Activated T-cell treated with anti-CD3 and anti-CD28 coated beads, Interleukin-2, amount 50 U/mL, for 72 hours (primary cell): ENCODE data around the gene NDUFAF5. TPM values are rescaled to one million over a fixed set of nuclear protein-coding genes. Genes with fewer than 3 reads are reported as not detected.
A peak's percentile ranks its signal among the peaks of the same experiment; 100 is the strongest.
"Not testable (repeated sequence)": the region's sequence is repeated elsewhere in the genome, so short reads cannot be mapped to it uniquely, and the experiment has no call there.

Experiments
- ATAC-seq, 2 donors: fragments of 150-1000 bp; cut with Tn5 transposase; replicated peaks in 1 of 2; 2 replicates each; pipeline ENCODE4 v1.10.0; 2021; ENCODE audit warnings: moderate library complexity in 2 of 2, mild to moderate bottlenecking in 1 of 2
- DNase-seq, 2 donors: peaks; one replicate each; pipeline ENCODE4 v3.0.0; 2021 to 2022; ENCODE audit warnings: mixed read lengths in 1 of 2
- H3K27ac Mint-ChIP-seq: one replicate; pipeline ENCODE4 v1.8.0; 2022; ENCODE audit warnings: mild to moderate bottlenecking, moderate library complexity, mixed read lengths
- H3K27me3 Mint-ChIP-seq: one replicate; pipeline ENCODE4 v1.8.0; 2022; ENCODE audit warnings: low read depth, mixed read lengths
- H3K36me3 Mint-ChIP-seq, 2 donors: one replicate each; pipeline ENCODE4 v1.8.0; 2022; ENCODE audit warnings: mixed read lengths in 2 of 2, mild to moderate bottlenecking in 1 of 2; ENCODE audit not compliant: insufficient read depth in 2 of 2
- H3K4me1 Mint-ChIP-seq: one replicate; pipeline ENCODE4 v1.8.0; 2022; ENCODE audit warnings: low read depth, mixed read lengths
- H3K4me3 Mint-ChIP-seq, 2 donors: one replicate each; pipeline ENCODE4 v1.8.0; 2022; ENCODE audit warnings: mild to moderate bottlenecking in 2 of 2, mixed read lengths in 2 of 2, moderate library complexity in 2 of 2
- H3K9me3 Mint-ChIP-seq, 2 donors: one replicate each; pipeline ENCODE4 v1.8.0; 2022; ENCODE audit warnings: mixed read lengths in 2 of 2
- total RNA-seq, 2 donors: library from RNA; stranded (reverse); gene quantifications; one replicate each; pipeline ENCODE4 v1.2.3, GENCODE V29; 2022

NDUFAF5 gene
- total RNA-seq, 2 donors from 2014 or later: 30.4 to 32.9 TPM

GRCh38 chr20:13756551-13756950 lies 28.3 kb upstream of the NDUFAF5 start:
- Mint-ChIP-seq H3K4me1 (no peaks in the 10 kb centered on the region), H3K9me3 (no peaks in the 10 kb centered on the region), H3K27ac (no peak overlapping the region), H3K4me3 (no peak overlapping the region), H3K27me3 (no peaks in the 10 kb centered on the region), H3K36me3 (peaks cover 2 to 10% of the 10 kb centered on the region in 2 donors)
- DNase-seq: no peak
- ATAC-seq: no peak

- DNase-seq: no peak
- no peaks in the 10 kb centered on the region for H3K27me3 Mint-ChIP-seq
- peaks cover 2 to 12% of the 10 kb centered on the region in 2 donors for H3K36me3 Mint-ChIP-seq
- ATAC-seq: no peak
- H3K27ac Mint-ChIP-seq: no peak overlapping the region
- H3K4me1 Mint-ChIP-seq: no peaks in the 10 kb centered on the region
- H3K9me3 Mint-ChIP-seq: no peaks in the 10 kb centered on the region
- H3K4me3 Mint-ChIP-seq: no peak overlapping the region
Observed at GRCh38 chr20:13758884-13759283, 25.9 kb upstream of the NDUFAF5 start.

- not testable (repeated sequence) for H3K27ac Mint-ChIP-seq, H3K4me3 Mint-ChIP-seq
- peaks cover 5 to 23% of the 10 kb centered on the region in 2 donors for H3K36me3 Mint-ChIP-seq
Observed at GRCh38 chr20:13760451-13760946, 24.3 kb upstream of the NDUFAF5 start.

GRCh38 chr20:13765299-13765698 lies 19.5 kb upstream of the NDUFAF5 start:
- Mint-ChIP-seq H3K27me3 (no peaks in the 10 kb centered on the region), H3K36me3 (peaks cover 11 to 45% of the 10 kb centered on the region in 2 donors), H3K9me3 (peaks cover 5 to 6% of the 10 kb centered on the region in 2 donors), H3K27ac (peak overlapping the region; percentile 86), H3K4me1 (peaks cover 11% of the 10 kb centered on the region), H3K4me3 (no peak overlapping the region)
- no peak for ATAC-seq
- DNase-seq: no peak

More at GRCh38 chr20:13760451-13760946, 24.3 kb upstream of the NDUFAF5 start:
- not testable (repeated sequence) for DNase-seq, H3K9me3 Mint-ChIP-seq, H3K4me1 Mint-ChIP-seq, H3K27me3 Mint-ChIP-seq, ATAC-seq

GRCh38 chr20:13765868-13766416 lies 18.9 kb upstream of the NDUFAF5 start:
- Mint-ChIP-seq H3K9me3 (peaks cover 5 to 6% of the 10 kb centered on the region in 2 donors), H3K4me1 (peaks cover 11% of the 10 kb centered on the region), H3K36me3 (peaks cover 11 to 45% of the 10 kb centered on the region in 2 donors), H3K27me3 (no peaks in the 10 kb centered on the region), H3K27ac (peak overlapping the region; percentile 86), H3K4me3 (no peak overlapping the region)
- DNase-seq (no peak), ATAC-seq (no peak)

GRCh38 chr20:13770141-13770540 lies 14.7 kb upstream of the NDUFAF5 start:
- Mint-ChIP-seq H3K9me3 (peaks cover 5 to 6% of the 10 kb centered on the region in 2 donors), H3K4me3 (no peak overlapping the region), H3K36me3 (peaks cover 9 to 45% of the 10 kb centered on the region in 2 donors), H3K4me1 (peaks cover 15% of the 10 kb centered on the region), H3K27ac (no peak overlapping the region), H3K27me3 (no peaks in the 10 kb centered on the region)
- DNase-seq: no peak
- no peak for ATAC-seq

- Mint-ChIP-seq H3K4me1 (peaks cover 15% of the 10 kb centered on the region), H3K9me3 (no peaks in the 10 kb centered on the region), H3K4me3 (no peak overlapping the region), H3K27me3 (no peaks in the 10 kb centered on the region), H3K36me3 (peaks cover 4 to 37% of the 10 kb centered on the region in 2 donors), H3K27ac (no peak overlapping the region)
- ATAC-seq: no peak
- DNase-seq: no peak
Observed at GRCh38 chr20:13771853-13772453, 12.9 kb upstream of the NDUFAF5 start.

- H3K27ac Mint-ChIP-seq: peak overlapping the region; percentile 72
- ATAC-seq (no peak), DNase-seq (no peak)
- H3K36me3 Mint-ChIP-seq: peaks cover 7 to 34% of the 10 kb centered on the region in 2 donors
- H3K9me3 Mint-ChIP-seq: no peaks in the 10 kb centered on the region
- no peaks in the 10 kb centered on the region for H3K27me3 Mint-ChIP-seq
- no peak overlapping the region for H3K4me3 Mint-ChIP-seq
- H3K4me1 Mint-ChIP-seq: peaks cover 21% of the 10 kb centered on the region
Observed at GRCh38 chr20:13772529-13772928, 12.3 kb upstream of the NDUFAF5 start.

- DNase-seq (no peak), ATAC-seq (no peak)
- H3K4me3 Mint-ChIP-seq: no peak overlapping the region
- H3K36me3 Mint-ChIP-seq: peaks cover 5 to 30% of the 10 kb centered on the region in 2 donors
- no peaks in the 10 kb centered on the region for H3K9me3 Mint-ChIP-seq
- peak overlapping the region; percentile 8 for H3K27ac Mint-ChIP-seq
- H3K27me3 Mint-ChIP-seq: no peaks in the 10 kb centered on the region
- peaks cover 42% of the 10 kb centered on the region for H3K4me1 Mint-ChIP-seq
Observed at GRCh38 chr20:13775867-13776266, 9.0 kb upstream of the NDUFAF5 start.

GRCh38 chr20:13777171-13777601 lies 7.6 kb upstream of the NDUFAF5 start:
- DNase-seq (no peak), ATAC-seq (peak; percentile 78 to 92)
- Mint-ChIP-seq H3K4me1 (peaks cover 50% of the 10 kb centered on the region), H3K36me3 (peaks cover 5 to 30% of the 10 kb centered on the region in 2 donors), H3K4me3 (peak overlapping the region in 1 of 2 donors; percentile 37), H3K27ac (peak overlapping the region; percentile 83), H3K9me3 (no peaks in the 10 kb centered on the region), H3K27me3 (no peaks in the 10 kb centered on the region)

GRCh38 chr20:13778827-13779226 lies 6.0 kb upstream of the NDUFAF5 start:
- Mint-ChIP-seq H3K9me3 (no peaks in the 10 kb centered on the region), H3K27ac (peak overlapping the region; percentile 19), H3K4me3 (no peak overlapping the region), H3K4me1 (peaks cover 63% of the 10 kb centered on the region), H3K36me3 (peaks cover 8 to 33% of the 10 kb centered on the region in 2 donors), H3K27me3 (no peaks in the 10 kb centered on the region)
- DNase-seq (no peak), ATAC-seq (no peak)

- no peak for ATAC-seq
- no peaks in the 10 kb centered on the region for H3K27me3 Mint-ChIP-seq
- H3K36me3 Mint-ChIP-seq: peaks cover 8 to 23% of the 10 kb centered on the region in 2 donors
- peaks cover 66% of the 10 kb centered on the region for H3K4me1 Mint-ChIP-seq
- peak overlapping the region; percentile 92 to 94 for H3K4me3 Mint-ChIP-seq
- H3K9me3 Mint-ChIP-seq: no peaks in the 10 kb centered on the region
- H3K27ac Mint-ChIP-seq: no peak overlapping the region
- no peak for DNase-seq
Observed at GRCh38 chr20:13783528-13783927, 1.3 kb upstream of the NDUFAF5 start.

- H3K27me3 Mint-ChIP-seq: no peaks in the 10 kb centered on the region
- DNase-seq: no peak
- ATAC-seq: peak; percentile 9 to 13
- peaks cover 63% of the 10 kb centered on the region for H3K4me1 Mint-ChIP-seq
- H3K27ac Mint-ChIP-seq: peak overlapping the region; percentile 89
- H3K4me3 Mint-ChIP-seq: peak overlapping the region; percentile 92 to 94
- peaks cover 8 to 22% of the 10 kb centered on the region in 2 donors for H3K36me3 Mint-ChIP-seq
- no peaks in the 10 kb centered on the region for H3K9me3 Mint-ChIP-seq
Observed at GRCh38 chr20:13784271-13784892, 446 bp upstream of the NDUFAF5 start.
